ENCODE data around the gene ZMYM4. TPM values are rescaled to one million over a fixed set of nuclear protein-coding genes. Genes with fewer than 3 reads are reported as not detected.
"Not testable (repeated sequence)": the region's sequence is repeated elsewhere in the genome, so short reads cannot be mapped to it uniquely, and the experiment has no call there.

ZMYM4 gene
- 10 to 100 TPM; 17.1 to 42.0 (median 36.6) TPM for polyA plus RNA-seq (ENCODE audit: low read depth in 6 of 6)

DNA sequence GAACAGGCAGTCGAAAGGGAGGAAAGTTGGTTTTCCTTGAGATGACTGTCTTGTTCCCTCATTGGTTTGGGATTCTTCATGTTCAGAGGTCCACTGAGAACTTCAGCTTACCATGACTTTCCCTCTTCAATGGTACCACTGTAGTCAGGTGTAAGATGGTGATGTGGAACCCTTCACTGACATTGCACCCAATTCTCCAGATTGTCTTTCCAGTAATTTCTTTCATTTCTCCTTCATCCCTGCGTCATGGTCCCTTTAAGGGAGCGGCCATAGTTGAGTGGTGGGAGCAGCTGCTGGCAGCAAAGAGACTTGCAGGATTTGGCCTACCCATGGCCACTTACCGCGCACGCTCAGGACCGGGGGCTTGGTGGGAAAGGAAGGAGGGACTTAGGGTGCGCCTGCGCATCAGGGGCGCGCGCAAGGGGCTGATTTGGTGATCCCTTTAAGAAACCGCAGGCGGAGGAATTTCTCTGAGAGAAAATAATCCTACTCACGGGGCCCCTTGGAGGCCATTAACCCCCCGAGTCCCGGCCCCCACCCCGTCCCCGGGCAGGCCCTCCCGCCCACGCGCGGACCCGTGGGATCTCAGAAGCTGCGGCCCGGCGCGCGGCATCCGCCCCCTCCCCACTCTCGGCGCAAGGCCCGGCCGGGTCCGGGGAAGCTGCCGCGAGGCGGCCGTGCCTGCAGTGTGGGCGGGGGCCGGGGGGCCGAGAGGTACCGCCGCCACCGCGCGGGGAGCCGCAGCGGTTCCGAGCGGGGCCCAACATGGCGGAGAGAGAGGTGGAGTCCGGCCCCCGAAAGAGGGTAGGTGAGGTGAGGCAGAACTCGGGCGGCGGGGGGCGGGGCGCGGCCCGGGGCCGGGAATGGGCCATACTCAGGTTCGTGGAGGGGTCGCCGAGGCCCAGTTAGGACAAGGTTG is at the start of gene ZMYM4:
ZMYM4 (plus strand) TSS at position 428 of the 919 bp plus-strand sequence; CDS start at position 766, 338 bp downstream.
- Mint-ChIP-seq H3K27ac (peak within 1 kb of the TSS; percentile 74 to 96 (median 90)), H3K4me3 (peak within 1 kb of the TSS; percentile 79 to 97 (median 90)), H3K9me3 (no peaks in the 10 kb centered on the region), H3K4me1 (peaks cover 10 to 33% (median 24%) of the 10 kb centered on the region in 3 donors), H3K36me3 (peaks cover 0 to 8% of the 10 kb centered on the region in 2 donors), H3K27me3 (peaks cover 3 to 15% (median 7%) of the 10 kb centered on the region in 3 donors)
- ATAC-seq (ENCODE audit: low read depth in 2 of 2) (peak; percentile 87 to 88), DNase-seq (peak; percentile 87)

DNA sequence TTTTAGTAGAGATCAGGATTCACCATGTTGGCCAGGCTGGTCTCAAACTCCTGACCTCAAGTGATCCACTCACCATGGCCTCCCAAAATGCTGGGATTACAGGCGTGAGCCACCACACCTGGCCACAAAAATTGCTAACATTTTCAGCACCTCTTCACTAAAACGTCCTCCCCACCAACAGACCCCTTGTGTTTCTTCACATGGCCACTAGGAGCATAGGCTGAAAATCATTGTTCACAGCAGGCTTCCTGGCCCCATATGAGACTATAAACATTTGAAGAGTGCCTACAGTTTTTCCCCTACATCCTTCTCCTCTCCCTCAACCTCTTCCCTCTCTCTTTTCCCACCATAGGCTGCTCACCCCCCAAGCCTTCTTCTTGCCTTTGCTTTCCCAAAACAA is 47.5 kb upstream of the ZMYM4 start:
- DNase-seq, result no peak
- Mint-ChIP-seq H3K4me3 (no peak overlapping the region), H3K9me3 (no peaks in the 10 kb centered on the region), H3K27me3 (peaks cover 0 to 5% (median 0%) of the 10 kb centered on the region in 3 donors), H3K4me1 (peaks cover 0 to 7% (median 0%) of the 10 kb centered on the region in 3 donors), H3K36me3 (no peaks in the 10 kb centered on the region), H3K27ac (no peak overlapping the region)
- ATAC-seq (ENCODE audit: low read depth in 2 of 2), result peak; percentile 46 to 48

DNA sequence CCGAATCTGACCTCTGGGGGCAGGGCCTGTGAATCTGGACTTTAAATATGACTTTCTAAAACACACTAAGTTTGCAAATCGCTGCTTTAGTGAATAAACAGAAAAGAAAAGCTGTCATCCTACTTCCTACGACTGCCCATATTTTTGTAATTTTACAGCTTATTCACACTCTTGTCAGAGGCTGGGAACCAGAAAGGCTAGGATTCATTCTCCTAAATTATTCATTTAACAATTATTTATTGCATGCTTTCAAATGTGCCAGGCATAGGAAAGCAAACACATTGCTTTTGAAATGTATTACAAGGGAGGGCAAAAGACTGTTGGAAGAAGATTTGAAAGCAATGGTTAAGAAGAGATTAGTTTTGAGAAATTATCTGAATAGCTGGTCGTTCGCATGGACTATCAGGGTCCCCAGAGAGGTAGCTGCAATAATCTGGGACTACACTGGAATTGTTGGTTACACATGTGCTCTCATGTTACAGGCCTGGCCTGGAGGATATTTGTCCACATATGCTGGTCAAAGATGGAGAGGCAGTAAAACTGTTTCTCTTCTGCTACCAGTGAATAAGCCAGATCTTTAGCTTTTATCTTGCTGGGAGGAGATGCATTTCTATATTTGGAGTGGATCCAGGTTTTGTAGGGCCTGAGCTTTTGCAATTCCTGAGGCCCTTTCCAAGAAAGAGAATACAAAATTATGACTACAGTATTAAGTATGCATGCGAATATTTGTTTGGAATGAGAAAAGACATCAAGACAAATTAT is 46.0 kb upstream of the ZMYM4 start:
- peak overlapping the region in 1 of 6 donors; percentile 59 for H3K27ac Mint-ChIP-seq
- no peaks in the 10 kb centered on the region for H3K9me3 Mint-ChIP-seq
- DNase-seq (no peak), ATAC-seq (ENCODE audit: low read depth in 2 of 2) (no peak)
- H3K36me3 Mint-ChIP-seq, result no peaks in the 10 kb centered on the region
- H3K4me1 Mint-ChIP-seq, result peaks cover 0 to 7% (median 0%) of the 10 kb centered on the region in 3 donors
- no peak overlapping the region for H3K4me3 Mint-ChIP-seq
- peaks cover 0 to 8% (median 5%) of the 10 kb centered on the region in 3 donors for H3K27me3 Mint-ChIP-seq

DNA sequence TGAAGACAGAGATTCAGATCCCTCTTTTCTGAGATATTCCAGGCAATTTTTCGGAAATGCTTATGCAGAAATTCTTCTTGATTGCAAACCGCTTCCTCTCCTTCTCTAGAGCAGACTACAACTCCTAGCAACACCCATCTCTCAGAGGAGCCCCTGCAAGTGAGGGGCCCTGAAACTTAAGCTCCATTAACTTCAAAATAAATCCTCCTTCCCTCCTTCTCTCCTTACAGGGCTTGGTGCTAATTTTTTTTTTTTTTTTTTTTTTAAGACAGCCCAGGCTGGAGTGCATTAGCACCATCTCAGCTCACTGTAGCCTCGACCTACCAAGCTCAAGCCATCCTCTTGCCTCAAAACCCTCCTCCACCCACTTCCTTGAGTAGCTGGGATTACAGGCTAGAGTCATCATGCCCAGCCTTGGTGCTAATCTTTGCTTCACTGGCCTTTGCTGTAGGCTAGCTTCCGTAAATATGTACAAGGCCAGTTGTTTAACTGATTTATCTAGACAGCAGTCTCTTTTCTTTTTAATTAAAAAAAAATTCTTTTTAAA is 45.4 kb upstream of the ZMYM4 start:
- Mint-ChIP-seq H3K27me3 (peaks cover 0 to 8% (median 5%) of the 10 kb centered on the region in 3 donors), H3K4me3 (no peak overlapping the region), H3K9me3 (no peaks in the 10 kb centered on the region), H3K4me1 (peaks cover 0 to 7% (median 0%) of the 10 kb centered on the region in 3 donors), H3K36me3 (no peaks in the 10 kb centered on the region), H3K27ac (no peak overlapping the region)
- ATAC-seq (ENCODE audit: low read depth in 2 of 2) (no peak), DNase-seq (no peak)

DNA sequence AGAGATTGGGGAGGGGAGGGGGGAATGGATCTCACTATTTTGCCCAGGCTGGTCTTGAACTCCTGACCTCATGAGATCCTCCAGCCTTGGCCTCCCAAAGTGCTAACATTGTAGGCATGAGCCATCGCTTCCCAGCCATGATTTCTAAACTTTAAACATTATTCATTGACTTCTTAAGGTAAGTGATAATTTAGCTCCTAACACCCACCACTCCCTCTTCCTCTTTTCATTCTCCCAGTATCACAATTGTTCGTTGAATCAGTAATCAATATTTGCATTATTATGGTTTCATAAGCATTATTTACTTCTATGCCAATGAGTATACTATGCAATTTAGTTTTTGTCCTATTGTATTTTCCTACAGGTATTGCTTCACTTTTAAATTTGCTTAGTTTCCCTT is 42.0 kb upstream of the ZMYM4 start:
- no peaks in the 10 kb centered on the region for H3K4me1 Mint-ChIP-seq

DNA sequence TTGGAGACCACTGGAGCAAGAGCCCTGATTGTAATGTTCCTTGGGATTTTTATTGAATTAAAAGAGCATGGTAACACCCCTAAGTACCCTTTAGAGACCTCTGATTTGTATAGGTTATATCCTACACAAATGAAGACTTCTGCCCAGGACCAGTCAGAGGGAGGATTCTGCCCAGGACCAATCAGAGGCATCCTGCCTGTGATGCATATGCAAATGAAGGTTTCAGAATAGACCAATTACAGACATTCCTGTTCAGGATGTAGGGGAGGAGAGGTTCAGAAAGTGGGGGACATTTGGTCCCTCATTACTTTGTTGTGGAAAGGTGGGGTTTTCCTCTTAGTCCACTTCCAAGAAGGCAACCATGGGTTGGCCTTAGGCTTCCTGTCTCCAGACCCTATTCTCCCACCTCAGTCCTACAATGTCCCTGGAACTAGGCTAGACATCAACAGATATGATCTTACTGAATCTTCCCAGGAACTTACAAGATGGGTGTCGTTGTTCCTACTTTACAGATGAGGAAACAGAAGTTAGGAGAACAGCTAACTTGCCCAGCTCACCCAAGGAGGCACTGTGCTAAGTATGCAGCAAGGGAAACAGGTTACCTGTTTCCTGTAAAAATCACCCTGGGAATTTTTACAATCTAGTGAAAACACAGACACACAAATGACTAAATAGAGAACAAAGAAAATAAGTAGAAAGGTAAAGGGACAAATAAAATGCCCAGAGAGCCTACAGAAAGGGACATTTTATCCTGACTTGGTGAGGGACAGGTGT is 38.7 kb upstream of the ZMYM4 start:
- Mint-ChIP-seq H3K4me1 (no peaks in the 10 kb centered on the region), H3K4me3 (peak overlapping the region in 1 of 8 donors; percentile 56), H3K9me3 (peaks cover 0 to 3% (median 0%) of the 10 kb centered on the region in 7 donors), H3K27me3 (peaks cover 0 to 8% (median 5%) of the 10 kb centered on the region in 3 donors), H3K27ac (no peak overlapping the region), H3K36me3 (no peaks in the 10 kb centered on the region)
- DNase-seq (no peak), ATAC-seq (ENCODE audit: low read depth in 2 of 2) (no peak)

More for the DNA sequence above, 42.0 kb upstream of the ZMYM4 start:
- Mint-ChIP-seq H3K9me3 (peaks cover 0 to 3% (median 0%) of the 10 kb centered on the region in 7 donors), H3K27ac (no peak overlapping the region), H3K4me3 (no peak overlapping the region), H3K36me3 (no peaks in the 10 kb centered on the region), H3K27me3 (peaks cover 0 to 8% (median 5%) of the 10 kb centered on the region in 3 donors)
- no peak for DNase-seq
- ATAC-seq (ENCODE audit: low read depth in 2 of 2), result no peak

DNA sequence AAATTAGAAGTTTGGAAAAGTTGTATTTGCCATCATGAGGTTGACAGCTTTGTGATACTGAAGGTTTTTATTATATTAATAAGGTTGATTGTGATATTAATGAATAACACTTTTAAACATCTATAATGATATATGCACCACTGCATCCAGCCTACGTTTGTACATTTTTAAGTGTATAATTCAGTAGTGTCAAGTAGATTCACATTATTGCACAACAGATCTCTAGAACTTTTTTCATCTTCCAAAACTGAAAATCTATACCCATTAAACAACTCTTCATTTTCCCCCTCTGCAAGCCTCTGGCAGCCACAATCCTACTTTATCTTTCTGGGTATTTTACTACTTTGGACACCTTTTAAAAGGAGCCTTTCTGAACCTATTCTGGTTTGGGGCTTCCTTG is 37.2 kb upstream of the ZMYM4 start:
- Mint-ChIP-seq H3K27me3 (peaks cover 0 to 8% (median 5%) of the 10 kb centered on the region in 3 donors), H3K4me3 (no peak overlapping the region), H3K27ac (no peak overlapping the region), H3K9me3 (peaks cover 0 to 3% (median 0%) of the 10 kb centered on the region in 7 donors), H3K36me3 (no peaks in the 10 kb centered on the region), H3K4me1 (no peaks in the 10 kb centered on the region)
- ATAC-seq (ENCODE audit: low read depth in 2 of 2) (no peak), DNase-seq (no peak)

DNA sequence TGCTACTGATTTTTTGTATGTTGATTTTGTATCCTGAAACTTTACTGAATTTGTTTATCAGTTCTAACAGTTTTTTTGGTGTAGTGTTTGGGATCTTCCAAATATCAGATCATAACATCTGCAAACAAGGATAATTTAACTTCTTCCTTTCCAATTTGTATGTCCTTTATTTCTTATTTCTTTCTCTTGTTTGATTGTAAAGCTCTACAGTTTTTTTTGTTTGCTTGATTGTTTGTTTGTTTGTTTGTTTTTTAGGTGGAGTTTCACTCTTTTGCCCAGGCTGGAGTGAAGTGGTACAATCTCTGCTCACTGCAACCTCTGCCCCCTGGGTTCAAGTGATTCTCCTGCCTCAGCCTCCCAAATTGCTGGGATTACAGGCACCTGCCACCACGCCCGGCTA is 31.7 kb upstream of the ZMYM4 start:
- not testable (repeated sequence) for H3K9me3 Mint-ChIP-seq, H3K27ac Mint-ChIP-seq

DNA sequence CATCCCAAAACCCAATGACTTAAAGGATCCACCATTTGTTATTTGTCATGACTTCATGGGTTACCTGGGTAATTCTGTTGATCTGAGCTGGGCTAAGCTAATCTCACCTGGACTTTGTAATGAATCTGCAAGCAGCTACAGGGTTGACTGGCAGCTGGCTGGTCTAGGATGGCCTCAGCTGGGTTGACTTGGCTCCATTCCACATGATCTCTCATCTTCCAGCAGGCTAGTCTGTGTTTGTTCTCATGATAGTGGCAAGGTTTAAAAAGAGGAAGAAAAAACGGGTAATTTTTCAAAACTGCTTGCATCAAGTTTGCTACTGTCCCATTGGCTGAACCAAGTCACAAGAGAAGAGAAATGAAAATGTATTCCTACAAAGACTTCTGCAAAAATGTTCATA is 24.8 kb upstream of the ZMYM4 start:
- Mint-ChIP-seq H3K36me3 (no peaks in the 10 kb centered on the region), H3K4me1 (peaks cover 7 to 9% (median 8%) of the 10 kb centered on the region in 3 donors), H3K9me3 (peaks cover 0 to 2% (median 0%) of the 10 kb centered on the region in 7 donors), H3K27ac (peak overlapping the region in 1 of 6 donors; percentile 8), H3K4me3 (no peak overlapping the region), H3K27me3 (peaks cover 0 to 6% (median 0%) of the 10 kb centered on the region in 3 donors)
- DNase-seq, result peak; percentile 12
- peak; percentile 88 to 97 for ATAC-seq (ENCODE audit: low read depth in 2 of 2)

More for the DNA sequence above, 31.7 kb upstream of the ZMYM4 start:
- H3K36me3 Mint-ChIP-seq; H3K4me3 Mint-ChIP-seq; H3K27me3 Mint-ChIP-seq; H3K4me1 Mint-ChIP-seq; DNase-seq; ATAC-seq (ENCODE audit: low read depth in 2 of 2): not testable (repeated sequence)

DNA sequence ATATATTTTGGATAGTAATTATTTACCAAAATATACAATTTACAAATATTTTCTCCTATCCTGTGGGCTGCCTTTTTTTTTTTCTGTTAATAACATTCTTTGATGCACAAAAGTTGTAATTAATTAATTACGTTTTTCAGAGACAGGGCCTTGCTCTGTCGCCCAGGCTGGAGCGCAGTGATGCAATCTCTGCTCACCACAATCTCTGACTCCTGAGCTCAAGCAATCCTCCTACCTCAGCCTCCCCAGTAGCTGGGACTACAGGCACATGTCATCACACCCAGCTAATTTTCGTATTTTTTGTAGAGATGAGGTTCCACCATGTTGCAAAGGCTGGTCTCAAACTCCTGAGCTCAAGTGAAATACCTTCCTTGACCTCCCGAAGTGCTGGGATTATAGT is 21.3 kb upstream of the ZMYM4 start:
- peaks cover 0 to 21% (median 7%) of the 10 kb centered on the region in 3 donors for H3K27me3 Mint-ChIP-seq
- no peak overlapping the region for H3K27ac Mint-ChIP-seq
- H3K4me1 Mint-ChIP-seq, result peaks cover 7 to 9% (median 8%) of the 10 kb centered on the region in 3 donors
- no peaks in the 10 kb centered on the region for H3K36me3 Mint-ChIP-seq
- no peak for DNase-seq
- ATAC-seq (ENCODE audit: low read depth in 2 of 2), result no peak
- peaks cover 0 to 4% (median 0%) of the 10 kb centered on the region in 7 donors for H3K9me3 Mint-ChIP-seq
- no peak overlapping the region for H3K4me3 Mint-ChIP-seq

DNA sequence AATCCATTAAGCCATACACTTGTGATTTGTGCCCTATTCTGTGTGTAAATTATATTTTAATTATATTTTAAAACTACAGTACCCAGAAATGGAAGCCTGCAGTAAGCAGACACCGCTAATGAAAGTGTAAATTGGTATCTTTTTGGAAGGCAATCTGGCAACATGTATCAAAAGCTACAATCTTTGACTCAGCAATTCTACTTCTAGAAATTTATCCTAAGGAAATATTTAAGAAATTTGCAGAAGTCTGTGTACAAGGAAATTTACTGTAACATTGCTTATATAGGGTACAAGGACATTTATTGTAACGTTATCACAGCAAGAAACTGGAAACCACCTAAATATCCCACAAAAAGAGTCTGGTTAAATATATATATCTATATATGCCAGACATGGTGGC is 14.6 kb upstream of the ZMYM4 start:
- no peaks in the 10 kb centered on the region for H3K9me3 Mint-ChIP-seq
- peaks cover 4 to 25% (median 8%) of the 10 kb centered on the region in 3 donors for H3K27me3 Mint-ChIP-seq
- no peaks in the 10 kb centered on the region for H3K4me1 Mint-ChIP-seq
- no peak for DNase-seq
- H3K4me3 Mint-ChIP-seq, result no peak overlapping the region
- ATAC-seq (ENCODE audit: low read depth in 2 of 2), result no peak
- H3K27ac Mint-ChIP-seq, result no peak overlapping the region
- H3K36me3 Mint-ChIP-seq, result no peaks in the 10 kb centered on the region

DNA sequence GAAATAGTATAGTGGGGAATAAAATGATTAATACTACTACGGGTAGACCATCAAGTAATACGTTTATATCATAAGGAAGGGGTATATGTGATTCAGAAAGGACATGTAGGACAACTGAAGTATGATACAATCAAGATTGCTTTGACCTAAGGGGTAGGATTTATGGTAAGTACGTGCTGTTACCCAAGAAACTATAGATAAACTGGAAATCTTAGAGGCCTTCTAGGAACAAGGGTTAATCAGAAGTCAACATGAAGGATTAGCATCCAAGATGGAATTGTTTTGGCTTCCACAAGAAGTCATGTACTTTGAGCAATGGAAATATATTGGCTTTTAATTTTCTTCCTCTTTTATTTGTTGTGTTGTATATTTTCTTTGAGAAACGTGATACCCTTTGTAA is 13.2 kb upstream of the ZMYM4 start:
- no peak for ATAC-seq (ENCODE audit: low read depth in 2 of 2)
- no peaks in the 10 kb centered on the region for H3K36me3 Mint-ChIP-seq
- peaks cover 4 to 22% (median 8%) of the 10 kb centered on the region in 3 donors for H3K27me3 Mint-ChIP-seq
- no peak overlapping the region for H3K4me3 Mint-ChIP-seq
- H3K4me1 Mint-ChIP-seq, result no peaks in the 10 kb centered on the region
- H3K27ac Mint-ChIP-seq, result no peak overlapping the region
- no peak for DNase-seq
- H3K9me3 Mint-ChIP-seq, result no peaks in the 10 kb centered on the region

Measured in naive B cell (primary cell).